COLO829 (cell line): ENCODE data around the gene GPR35.

ENCODE experiments used
- DNase-seq: peaks from one replicate; pipeline ENCODE4 v3.0.0; 2012; ENCODE audit warnings: low spot score

Gene GPR35

GRCh38 chr2:240624011-240624949, 1.0 kb upstream of the GPR35 start:
- DNase-seq = no peak

DNA sequence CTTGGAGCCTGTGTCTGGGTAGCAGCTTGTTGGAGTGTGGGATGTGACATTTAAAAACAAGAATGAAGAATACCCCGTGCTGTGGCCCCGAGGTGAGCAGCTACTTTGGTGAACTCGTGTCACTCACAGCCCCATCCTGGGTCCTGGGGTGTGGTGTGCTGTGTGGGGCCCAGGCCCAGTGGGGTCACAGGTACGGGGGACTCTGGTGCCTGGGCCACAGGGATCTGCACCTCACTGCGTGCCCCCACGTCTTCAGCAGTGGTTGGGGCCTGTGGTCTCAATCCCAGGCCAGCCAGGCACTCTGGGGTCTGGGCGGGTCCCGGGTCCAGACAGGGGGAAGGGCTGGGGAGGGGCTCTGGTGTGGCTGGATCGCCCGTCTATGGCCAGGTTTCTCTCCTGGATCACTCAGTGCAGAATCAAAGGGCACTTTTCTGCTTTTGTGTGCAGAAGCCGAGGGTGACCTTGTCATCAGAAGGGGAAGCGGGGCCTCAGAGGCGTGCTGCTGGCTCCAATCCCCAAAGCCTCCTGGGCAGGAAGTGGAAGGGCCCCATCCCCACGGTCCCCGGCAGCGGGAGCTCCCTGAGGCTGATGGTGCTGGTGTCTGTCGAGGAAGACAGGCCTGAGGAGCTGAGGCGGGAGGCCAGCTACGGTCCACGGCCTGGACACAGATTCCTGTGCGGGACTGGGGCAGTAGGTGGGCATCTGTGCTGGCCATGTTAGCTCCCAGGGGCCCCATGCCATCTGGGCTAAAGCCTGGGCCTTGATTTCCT, 1.4 kb downstream of the GPR35 start:
- DNase-seq = no peak

- no peak for DNase-seq
Observed at GRCh38 chr2:240627736-240628506, 2.6 kb downstream of the GPR35 start.

- DNase-seq = no peak
Observed at GRCh38 chr2:240628507-240628807, 3.2 kb downstream of the GPR35 start.

DNA sequence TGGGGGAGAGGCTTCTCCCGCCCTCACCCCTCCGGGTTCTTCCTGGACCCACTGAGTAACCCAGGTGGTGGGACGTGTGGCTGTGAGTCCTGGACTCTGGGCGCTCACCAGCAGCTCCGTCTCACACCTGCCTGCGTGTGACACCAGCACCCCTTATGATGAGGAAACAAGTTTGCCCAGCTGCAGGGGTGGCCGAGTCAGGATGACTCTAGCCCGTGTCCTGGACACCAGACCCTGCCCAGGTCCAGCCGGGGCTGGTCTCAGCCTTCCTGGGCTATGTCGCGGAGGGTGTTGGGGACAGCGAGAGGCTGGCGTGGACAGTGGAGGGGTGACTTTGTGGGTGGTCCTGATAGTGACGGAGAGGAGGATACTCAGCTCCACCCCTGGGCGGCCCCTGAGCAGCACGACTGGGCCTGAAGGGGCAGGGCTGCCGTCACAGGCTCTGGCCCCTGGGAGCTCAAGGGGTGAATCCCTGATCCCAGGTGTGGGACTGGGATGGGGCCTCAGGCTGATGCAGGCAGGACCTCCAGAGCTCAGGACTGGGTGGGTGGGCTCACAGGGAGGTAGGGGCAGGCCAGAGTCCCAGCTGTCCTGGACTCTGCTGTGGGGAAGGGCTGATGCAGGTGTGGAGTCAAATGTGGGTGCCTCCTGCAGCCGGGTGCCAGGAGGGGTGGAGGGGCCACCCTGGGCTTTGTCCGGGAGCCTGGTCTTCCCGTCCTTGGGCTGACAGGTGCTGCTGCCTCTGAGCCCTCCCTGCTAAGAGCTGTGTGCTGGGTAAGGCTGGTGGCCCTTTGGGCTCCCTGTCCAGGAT, 3.7 kb downstream of the GPR35 start:
- no peak for DNase-seq

GRCh38 chr2:240629619-240629967, 4.3 kb downstream of the GPR35 start:
- no peak for DNase-seq

GRCh38 chr2:240629968-240630770, 4.9 kb downstream of the GPR35 start:
- no peak for DNase-seq

- no peak for DNase-seq
Observed at GRCh38 chr2:240630771-240631547, 5.7 kb downstream of the GPR35 start.

- no peak for DNase-seq
Observed at GRCh38 chr2:240631548-240632305, 6.4 kb downstream of the GPR35 start.

- DNase-seq = no peak
Observed at GRCh38 chr2:240632306-240632721, 7.0 kb downstream of the GPR35 start.

DNA sequence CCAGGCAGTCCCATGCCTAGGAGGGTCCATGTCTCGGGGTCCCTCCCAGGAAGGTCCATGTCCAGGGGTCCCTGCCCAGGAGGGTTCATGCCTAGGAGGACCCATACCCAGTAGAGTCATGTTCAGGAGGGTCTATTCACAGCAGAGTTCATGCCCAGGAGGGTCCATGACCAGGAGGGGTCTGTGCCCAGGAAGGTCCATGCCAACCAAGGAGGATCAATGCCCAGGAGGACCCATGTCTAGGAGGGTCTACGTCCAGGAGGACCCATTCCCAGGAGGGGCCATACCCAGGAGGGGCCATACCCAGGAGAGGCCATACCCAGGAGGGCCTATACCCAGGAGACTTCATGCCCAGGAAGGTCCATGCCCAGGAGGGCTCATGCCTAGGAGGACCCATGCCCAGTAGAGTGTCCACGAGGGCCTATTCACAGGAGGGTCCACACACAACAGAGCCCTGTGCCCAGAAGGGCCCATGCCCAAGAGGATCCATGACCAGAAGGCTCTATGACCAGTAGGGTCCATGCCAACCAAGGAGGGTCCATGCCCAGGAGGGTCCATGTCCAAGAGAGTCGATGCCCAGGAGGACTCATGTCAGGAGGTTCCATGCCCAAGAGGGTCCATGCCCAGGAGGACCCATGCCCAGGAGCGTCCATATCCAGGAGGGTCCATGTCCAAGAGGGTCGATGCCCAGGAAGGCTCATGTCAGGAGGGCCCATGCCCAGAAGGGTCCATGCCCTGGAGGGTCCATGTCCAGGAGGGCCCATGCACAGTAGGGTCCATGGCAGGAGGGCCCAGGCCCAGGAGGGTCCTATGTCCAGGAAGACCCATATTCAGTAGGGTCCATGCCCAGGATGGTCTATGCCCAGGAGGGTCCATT, 10.1 kb downstream of the GPR35 start:
- DNase-seq = no peak

GRCh38 chr2:240635998-240636547, 10.8 kb downstream of the GPR35 start:
- no peak for DNase-seq

DNA sequence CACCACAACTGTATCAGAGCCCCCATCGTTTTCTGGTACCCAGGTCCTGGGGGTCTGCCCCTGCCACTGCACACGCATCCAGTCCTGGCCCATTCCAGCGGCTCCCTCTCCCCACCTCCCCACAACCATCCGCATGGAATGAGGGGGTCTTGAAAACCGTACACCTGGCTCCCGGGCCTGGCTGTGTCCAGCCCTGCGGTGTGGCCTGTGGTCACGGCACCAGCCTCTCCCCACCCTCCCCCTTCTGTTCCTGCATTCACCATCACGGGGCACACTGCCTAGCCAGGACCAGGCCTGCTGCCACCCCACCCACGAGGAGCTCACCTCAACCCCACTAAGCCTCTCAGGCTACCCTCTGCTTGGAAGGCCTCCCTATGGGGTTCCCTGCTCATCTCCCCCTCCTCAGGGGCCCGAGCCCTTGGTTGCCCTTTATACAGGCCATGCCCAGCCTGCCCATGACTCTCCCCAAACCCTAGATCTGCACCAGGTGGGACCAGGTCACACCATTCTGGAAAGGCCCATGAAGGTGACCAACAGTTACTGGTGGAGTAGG, 11.4 kb downstream of the GPR35 start:
- DNase-seq = no peak

- no peak for DNase-seq
Observed at GRCh38 chr2:240637116-240637900, 12.0 kb downstream of the GPR35 start.

- DNase-seq = no peak
Observed at GRCh38 chr2:240637901-240638345, 12.6 kb downstream of the GPR35 start.

GRCh38 chr2:240638512-240639160, 13.4 kb downstream of the GPR35 start:
- DNase-seq = no peak
